Stomach (tissue), 9 donors: ENCODE results near the gene PAK2. TPM values are rescaled to one million over a fixed set of nuclear protein-coding genes. Genes with fewer than 3 reads are reported as not detected.

Experiments used
- DNase-seq, 2 donors: peaks; one replicate each; pipeline versions ENCODE4 v3.0.0 to v3.0.0-alpha.2; 2013 to 2019
- H3K27ac ChIP-seq, 5 donors: fragments of 200-600 bp in 4 of 5; sonication (generic) in 4 of 5; one replicate each; pipeline ENCODE4 v1.5.1; 2013 to 2019; ENCODE audit warnings: mild to moderate bottlenecking in 1 of 5, moderate library complexity in 1 of 5
- H3K27me3 ChIP-seq, 3 donors: fragments of 200-600 bp; sonication (generic); one replicate each; pipeline ENCODE4 v1.5.1; 2017 to 2019; ENCODE audit warnings: mixed run types in 1 of 3
- H3K36me3 ChIP-seq, 4 donors: fragments of 200-600 bp; sonication (generic); 1 replicate in 3 of 4; 2 replicates in 1 of 4; pipeline ENCODE4 v1.5.1; 2016 to 2019
- H3K4me1 ChIP-seq, 4 donors: fragments of 200-600 bp; sonication (generic); one replicate each; pipeline ENCODE4 v1.5.1; 2016 to 2019
- H3K4me3 ChIP-seq, 4 donors: fragments of 200-600 bp; sonication (generic) in 3 of 4; one replicate each; pipeline ENCODE4 v1.5.1; 2016 to 2019; ENCODE audit warnings: mild to moderate bottlenecking in 1 of 4
- H3K9me3 ChIP-seq, 4 donors: fragments of 200-600 bp; sonication (generic); one replicate each; pipeline ENCODE4 v1.5.1; 2016 to 2019
- EP300 ChIP-seq: sonication (generic); formaldehyde crosslinking; IDR thresholded peaks from one replicate; pipeline ENCODE4 v1.6.1; 2017; ENCODE audit warnings: antibody characterized with exemption
- POLR2A ChIP-seq, 4 donors: fragments of 450-650 bp; IDR thresholded peaks; one replicate each; pipeline ENCODE4 v1.6.1; 2016; ENCODE audit warnings: antibody characterized with exemption in 4 of 4, control low read depth in 2 of 4, mild to moderate bottlenecking in 1 of 4, moderate library complexity in 1 of 4
- POLR2AphosphoS5 ChIP-seq, 3 donors: sonication (generic); formaldehyde crosslinking; IDR thresholded peaks; one replicate each; pipeline ENCODE4 v1.6.1; 2016; ENCODE audit warnings: antibody characterized with exemption in 3 of 3
- WGBS, 5 donors: extraction: QIAGEN DNeasy Blood & Tissue Kit in 3 of 5; methylation state at CpG; one replicate each; pipeline versions ENCODE4 v1.1.5 to v1.1.7; 2013 to 2018; 5-methylcytosine and 5-hydroxymethylcytosine counted together
- intact Hi-C: fragments of 100-400 bp; cut with DNase I; formaldehyde crosslinking; loops from one replicate; pipeline ENCODE4 v1.15.1; 2023; ENCODE audit warnings: low total_unique reads
- polyA plus RNA-seq, 3 donors: library from polyadenylated mRNA; stranded (reverse); fragments of 200-250 nt; gene quantifications; one replicate each; pipeline ENCODE4 v1.2.3, GENCODE V29; 2013
- total RNA-seq, 5 donors: library from RNA; depleted of rRNA; stranded (reverse); fragments of >200 nt; gene quantifications; one replicate each; pipeline versions ENCODE4 v1.1.0 to v1.2.3, GENCODE V29; 2014 to 2016
- TF ChIP-seq, protein P1 (sequence below), 7 experiments: fragments of 450-650 bp in 4 of 7; fragments of 200-600 bp in 3 of 7; sonication (generic) in 3 of 7; IDR thresholded peaks; one replicate each; pipeline ENCODE4 v1.5.1; 2016 to 2019; ENCODE audit warnings: antibody characterized with exemption in 7 of 7, control low read depth in 2 of 7, mild to moderate bottlenecking in 1 of 7
- donor health status: healthy with polysubstance abuse.
- donor health status: Bipolar disorder and iron deficiency.
- donor health status: healthy.

PAK2 gene
- total and polyA plus RNA-seq, 8 donors, result 11.1 to 88.7 (median 22.0) TPM

- Histone ChIP-seq H3K27ac (no peak overlapping the region), H3K27me3 (no peaks in the 10 kb centered on the region), H3K4me3 (no peak overlapping the region), H3K36me3 (peaks cover 0 to 11% (median 2%) of the 10 kb centered on the region in 4 donors), H3K9me3 (no peaks in the 10 kb centered on the region), H3K4me1 (peaks cover 6 to 40% (median 17%) of the 10 kb centered on the region in 4 donors)
- TF ChIP-seq POLR2A (IDR thresholded peaks at IDR 0.05) (no peak), EP300 (no peak)
- TF ChIP-seq, protein P1, sequence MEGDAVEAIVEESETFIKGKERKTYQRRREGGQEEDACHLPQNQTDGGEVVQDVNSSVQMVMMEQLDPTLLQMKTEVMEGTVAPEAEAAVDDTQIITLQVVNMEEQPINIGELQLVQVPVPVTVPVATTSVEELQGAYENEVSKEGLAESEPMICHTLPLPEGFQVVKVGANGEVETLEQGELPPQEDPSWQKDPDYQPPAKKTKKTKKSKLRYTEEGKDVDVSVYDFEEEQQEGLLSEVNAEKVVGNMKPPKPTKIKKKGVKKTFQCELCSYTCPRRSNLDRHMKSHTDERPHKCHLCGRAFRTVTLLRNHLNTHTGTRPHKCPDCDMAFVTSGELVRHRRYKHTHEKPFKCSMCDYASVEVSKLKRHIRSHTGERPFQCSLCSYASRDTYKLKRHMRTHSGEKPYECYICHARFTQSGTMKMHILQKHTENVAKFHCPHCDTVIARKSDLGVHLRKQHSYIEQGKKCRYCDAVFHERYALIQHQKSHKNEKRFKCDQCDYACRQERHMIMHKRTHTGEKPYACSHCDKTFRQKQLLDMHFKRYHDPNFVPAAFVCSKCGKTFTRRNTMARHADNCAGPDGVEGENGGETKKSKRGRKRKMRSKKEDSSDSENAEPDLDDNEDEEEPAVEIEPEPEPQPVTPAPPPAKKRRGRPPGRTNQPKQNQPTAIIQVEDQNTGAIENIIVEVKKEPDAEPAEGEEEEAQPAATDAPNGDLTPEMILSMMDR (IDR thresholded peaks at IDR 0.05), result no peak
- intact Hi-C loops, result no loop called here
- no peak for DNase-seq
- WGBS, 5 donors, result 79 to 94% (median 92%) methylated on average over 8 of the region's 8 CpGs
These were observed 9.5 kb downstream of the PAK2 start for GRCh38 chr3:196749125-196749524.

DNA sequence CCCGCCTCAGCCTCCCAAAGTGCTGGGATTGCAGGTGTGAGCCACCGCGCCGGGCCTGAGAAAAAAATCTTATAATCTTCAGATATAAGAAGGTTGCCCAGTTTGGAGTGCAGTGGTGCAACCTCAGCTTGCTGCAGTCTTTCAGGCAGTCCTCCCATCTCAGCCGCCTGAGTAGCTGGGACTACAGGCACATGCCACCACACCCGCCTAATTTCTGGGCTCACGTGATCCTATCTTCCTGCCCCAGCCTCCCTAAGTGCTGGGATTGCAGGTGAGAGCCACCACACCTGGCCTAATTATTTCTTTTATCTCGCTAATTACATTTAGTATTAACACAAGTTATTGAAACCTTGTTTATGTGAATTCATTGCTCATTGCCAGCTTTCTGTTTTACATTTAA is 13.5 kb downstream of the PAK2 start:
- 90 to 95% (median 95%) methylated on average over 5 to 8 of the region's 8 CpGs for WGBS, 5 donors
- Histone ChIP-seq H3K27me3 (no peaks in the 10 kb centered on the region), H3K4me1 (peaks cover 16 to 43% (median 26%) of the 10 kb centered on the region in 4 donors), H3K36me3 (peaks cover 0 to 17% (median 9%) of the 10 kb centered on the region in 4 donors), H3K9me3 (peaks cover 0 to 13% (median 10%) of the 10 kb centered on the region in 4 donors), H3K4me3 (no peak overlapping the region), H3K27ac (peak overlapping the region in 1 of 5 donors; percentile 54)
- TF ChIP-seq EP300, result no peak
- TF ChIP-seq POLR2AphosphoS5 (IDR thresholded peaks at IDR 0.05), result no peak
- TF ChIP-seq, protein P1 (IDR thresholded peaks at IDR 0.05), result no peak
- TF ChIP-seq POLR2A (IDR thresholded peaks at IDR 0.05), result no peak
- intact Hi-C loops, result no loop called here
- DNase-seq, result no peak

DNA sequence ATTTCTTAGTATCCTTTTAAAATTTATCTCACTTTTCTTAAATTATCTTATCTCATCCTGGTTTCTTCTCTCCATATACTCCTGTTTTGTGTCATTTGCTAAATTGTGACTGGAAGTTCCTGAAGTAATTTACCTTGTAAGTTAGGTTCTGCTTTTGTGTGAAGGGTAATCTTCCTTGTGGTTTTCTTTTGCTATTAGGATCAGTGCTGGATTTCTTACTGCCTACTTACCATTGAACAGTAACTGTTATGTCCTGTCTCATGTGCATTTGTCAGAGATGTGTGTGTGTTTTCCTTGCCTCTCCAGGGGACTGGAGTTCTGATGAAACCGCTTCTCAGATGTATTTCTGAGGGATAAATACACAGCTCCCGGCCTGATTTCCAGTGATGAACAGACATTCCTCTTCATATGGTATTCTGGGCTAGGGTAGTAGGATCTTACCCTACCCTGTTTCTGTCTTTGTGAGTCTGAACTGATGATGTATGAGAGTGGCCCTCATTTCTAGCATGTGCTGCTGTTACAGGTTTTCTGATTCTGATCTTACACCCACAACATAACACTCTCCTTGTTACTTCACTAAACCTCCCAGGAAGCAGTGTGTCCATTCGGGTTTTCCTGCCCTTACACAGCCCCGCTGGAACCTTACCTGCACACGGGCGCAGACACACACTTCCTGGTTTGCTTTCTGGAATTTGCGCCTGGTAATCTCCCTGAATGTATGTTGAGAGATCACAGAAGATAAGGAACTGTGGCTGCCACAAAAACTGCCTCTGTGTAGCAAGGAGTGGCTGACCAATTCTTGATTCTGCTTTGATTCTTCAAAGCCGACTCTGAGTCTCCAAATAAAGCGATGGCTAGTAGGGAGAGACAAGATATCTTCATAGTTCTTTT is 14.7 kb downstream of the PAK2 start:
- no peak overlapping the region for H3K4me3 ChIP-seq
- DNase-seq, result peak; percentile 58 to 65
- TF ChIP-seq POLR2A (IDR thresholded peaks at IDR 0.05), result no peak
- TF ChIP-seq, protein P1 (IDR thresholded peaks at IDR 0.05), result no peak
- peak in 2 of 3 donors; percentile 43 to 82 for TF ChIP-seq POLR2AphosphoS5 (IDR thresholded peaks at IDR 0.05)
- WGBS, 5 donors, result 28 to 66% (median 46%) methylated on average over 9 of the region's 9 CpGs
- no peaks in the 10 kb centered on the region for H3K27me3 ChIP-seq
- peaks cover 0 to 14% (median 9%) of the 10 kb centered on the region in 4 donors for H3K36me3 ChIP-seq
- H3K27ac ChIP-seq, result peak overlapping the region in 4 of 5 donors; percentile 39 to 60 (median 50)
- intact Hi-C loops, result no loop called here
- H3K9me3 ChIP-seq, result peaks cover 0 to 13% (median 10%) of the 10 kb centered on the region in 4 donors
- peaks cover 16 to 37% (median 28%) of the 10 kb centered on the region in 4 donors for H3K4me1 ChIP-seq

GRCh38 chr3:196756732-196757131 is 17.1 kb downstream of the PAK2 start:
- peaks cover 16 to 35% (median 28%) of the 10 kb centered on the region in 4 donors for H3K4me1 ChIP-seq

More at GRCh38 chr3:196756732-196757131, 17.1 kb downstream of the PAK2 start:
- DNase-seq, result no peak
- Histone ChIP-seq H3K27me3 (no peaks in the 10 kb centered on the region), H3K4me3 (no peak overlapping the region), H3K27ac (no peak overlapping the region), H3K9me3 (peaks cover 0 to 13% (median 10%) of the 10 kb centered on the region in 4 donors), H3K36me3 (peaks cover 0 to 16% (median 8%) of the 10 kb centered on the region in 4 donors)
- intact Hi-C loops, result no loop called here
- TF ChIP-seq, protein P1 (IDR thresholded peaks at IDR 0.05), result no peak
- TF ChIP-seq EP300 (no peak), POLR2A (IDR thresholded peaks at IDR 0.05) (no peak), POLR2AphosphoS5 (IDR thresholded peaks at IDR 0.05) (no peak)
- 70 to 100% (median 86%) methylated on average over 4 of the region's 4 CpGs for WGBS, 5 donors
